22Rv1 (cell line): ENCODE data around the gene CDK5RAP1.

ENCODE experiments used
- CTCF ChIP-seq: fragments of 450-650 bp; IDR thresholded peaks from 2 replicates; pipeline ENCODE4 v1.5.1; 2017; ENCODE audit warnings: mild to moderate bottlenecking
- ZFX ChIP-seq: fragments of 450-650 bp; IDR thresholded peaks from 2 replicates; pipeline ENCODE4 v1.6.1; 2017; ENCODE audit warnings: antibody characterized with exemption, borderline replicate concordance

GRCh38 chr20:33316958-33317357 lies 84.4 kb downstream of the CDK5RAP1 start:
- TF ChIP-seq CTCF (no peak), ZFX (no peak)
